GM12891 (cell line): Measurements from ENCODE around the gene CEP57L1.

ENCODE experiments used
- DNase-seq: peaks from one replicate; pipeline ENCODE4 v3.0.0; 2011; ENCODE audit warnings: low spot score; ENCODE audit not compliant: insufficient read length
- FAIRE-seq: peaks from 2 replicates; lab custom pipeline; 2011; peaks lifted over from hg19 to GRCh38; lab: Jason Lieb, UNC
- PAX5 ChIP-seq: IDR thresholded peaks from 2 replicates; pipeline ENCODE4 v1.6.1; 2011; ENCODE audit warnings: low read length, moderate library complexity, mild to moderate bottlenecking; ENCODE audit not compliant: insufficient read depth, severe bottlenecking
- POLR2A ChIP-seq: IDR thresholded peaks from 2 replicates; pipeline ENCODE4 v1.6.1; 2011; ENCODE audit warnings: low read depth, low read length, control low read depth
- POLR2AphosphoS5 ChIP-seq: IDR thresholded peaks from 2 replicates; pipeline ENCODE4 v1.6.1; 2011; ENCODE audit warnings: low read depth, low read length, control low read depth
- POU2F2 ChIP-seq: IDR thresholded peaks from 2 replicates; pipeline ENCODE4 v1.6.1; 2011; ENCODE audit warnings: low read depth, mild to moderate bottlenecking, control low read depth, low read length, moderate library complexity
- SPI1 ChIP-seq: IDR thresholded peaks from 2 replicates; pipeline ENCODE4 v1.6.1; 2011; ENCODE audit warnings: low read depth, low read length, control low read depth
- TAF1 ChIP-seq: IDR thresholded peaks from 2 replicates; pipeline ENCODE4 v1.6.1; 2011; ENCODE audit warnings: low read depth, low read length, control low read depth

Gene CEP57L1

DNA sequence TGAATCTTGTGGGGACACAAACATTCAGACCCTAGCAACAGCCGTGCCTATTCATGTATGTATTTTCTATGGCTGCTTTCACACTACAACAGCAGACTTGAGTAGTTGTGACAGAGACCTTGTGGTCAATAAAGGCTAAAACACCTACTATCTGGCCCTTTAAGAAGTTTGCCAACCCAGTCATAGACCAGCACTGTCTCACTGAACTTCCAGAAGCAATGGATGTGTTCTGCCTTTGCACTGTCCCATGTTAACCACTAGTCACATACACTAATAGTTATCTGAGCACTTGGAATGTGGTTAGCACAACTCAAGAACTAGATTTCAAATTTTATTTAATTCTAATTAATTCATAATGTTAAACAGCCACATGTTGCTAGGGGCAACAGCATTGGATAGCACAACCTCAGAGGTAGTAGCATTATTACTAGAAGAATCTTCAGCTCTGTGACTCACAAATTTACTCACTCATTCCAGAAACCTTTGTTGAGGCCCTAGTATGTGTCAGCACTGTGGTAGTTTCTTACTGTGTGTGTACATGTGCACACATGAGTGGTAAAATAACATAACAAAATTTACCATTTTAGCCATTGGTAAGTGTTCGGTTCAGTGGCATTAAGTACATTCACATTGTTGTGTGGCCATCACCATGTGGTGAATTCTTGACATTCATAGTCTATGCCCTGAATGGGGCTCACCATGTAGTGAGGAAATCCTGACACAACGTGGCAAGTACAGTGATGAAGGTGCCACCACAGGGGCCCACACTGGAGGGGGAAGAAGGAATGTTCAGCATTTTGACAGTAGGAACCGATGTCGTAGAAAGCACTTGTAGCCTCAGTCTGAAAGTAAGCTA, 107.3 kb downstream of the CEP57L1 start:
- DNase-seq (no peak), FAIRE-seq (no peak)
- TF ChIP-seq SPI1 (no peak), POU2F2 (no peak), POLR2AphosphoS5 (no peak), PAX5 (no peak), POLR2A (no peak)

DNA sequence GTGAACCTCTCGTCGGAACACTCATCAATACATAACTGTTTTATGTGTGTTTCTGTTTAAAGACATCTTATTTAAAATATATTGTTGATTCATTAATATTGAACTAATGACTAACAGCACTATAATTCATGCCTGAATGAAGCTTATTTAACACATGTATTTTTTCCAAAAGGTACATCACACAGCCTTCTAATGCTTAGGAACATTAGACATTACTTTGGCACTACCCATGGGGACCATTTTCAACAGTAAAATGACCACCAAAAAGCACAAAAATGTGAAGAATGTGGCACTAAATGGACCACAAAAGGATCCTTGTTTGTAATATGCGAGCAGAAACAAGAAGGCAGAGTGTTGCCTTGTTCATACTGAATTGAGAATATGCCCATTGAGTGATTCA, 109.2 kb downstream of the CEP57L1 start:
- no peak for TF ChIP-seq TAF1
- no peak for TF ChIP-seq PAX5
- TF ChIP-seq SPI1, result no peak
- no peak for TF ChIP-seq POU2F2
- no peak for TF ChIP-seq POLR2A
- TF ChIP-seq POLR2AphosphoS5, result no peak
- no peak for DNase-seq
- FAIRE-seq, result no peak

DNA sequence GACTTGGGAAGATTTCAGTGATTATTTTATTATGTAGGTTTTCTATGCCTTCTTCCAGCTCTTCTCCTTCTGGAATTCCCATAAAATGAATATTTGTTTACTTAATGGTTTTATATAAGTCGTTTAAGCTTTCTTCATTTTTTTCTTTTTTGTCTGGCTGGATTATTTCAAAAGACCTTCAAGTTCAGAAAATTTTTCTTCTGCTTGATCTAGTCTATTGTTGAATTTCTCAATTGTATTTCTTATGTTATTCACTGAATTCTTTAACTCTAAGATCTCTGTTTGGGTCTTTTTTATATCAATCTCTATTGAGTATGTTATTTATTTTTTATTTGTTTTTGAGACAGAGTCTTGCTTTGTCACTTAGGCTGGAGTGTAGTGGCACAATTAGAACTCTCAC, 117.4 kb downstream of the CEP57L1 start:
- FAIRE-seq (no peak), DNase-seq (no peak)
- TF ChIP-seq POLR2A, result no peak
- no peak for TF ChIP-seq TAF1
- no peak for TF ChIP-seq SPI1
- no peak for TF ChIP-seq POLR2AphosphoS5
- no peak for TF ChIP-seq POU2F2
- no peak for TF ChIP-seq PAX5
